HCT116 (cell line): Measurements from ENCODE around the gene OOSP1. TPM values are rescaled to one million over a fixed set of nuclear protein-coding genes. Genes with fewer than 3 reads are reported as not detected.

Experiments
- ATAC-seq: fragments of 200-7000 bp; cut with Tn5 transposase; 2 replicates; pipeline ENCODE4 v1.9.1; 2020; ENCODE audit warnings: mild to moderate bottlenecking, moderate library complexity
- BruUV-seq: library from RNA; stranded (reverse); fragments of 400-500 nt; replicated peaks from 2 replicates; lab custom pipeline; 2021; lab: Mats Ljungman, UMichigan
- CTCF ChIA-PET: fragments of 300-600 bp; sonication (Branson Sonifier 250); formaldehyde crosslinking; loops from one replicate; lab custom pipeline; 2021; ENCODE audit warnings: antibody characterized with exemption; lab: Charles Lee
- POLR2A ChIA-PET: fragments of 300-600, 350-600 bp; sonication (Branson Sonifier 250); formaldehyde crosslinking; loops from one replicate; lab custom pipeline; 2021; ENCODE audit warnings: antibody characterized with exemption; lab: Charles Lee
- RAD21 ChIA-PET, 2 experiments: fragments of 300-600 bp; sonication (Branson Sonifier 250); formaldehyde crosslinking; loops; one replicate each; lab custom pipeline; 2023; ENCODE audit warnings: low total read pairs in 2 of 2; ENCODE audit not compliant: uncharacterized antibody in 2 of 2, unreplicated experiment in 2 of 2, low non-redundant PET in 1 of 2; lab: Charles Lee
- DNase-seq: peaks from one replicate; pipeline ENCODE4 v3.0.0-alpha.2; 2010; ENCODE audit warnings: low read depth, low spot score
- H2AFZ ChIP-seq: fragments of 200-600 bp; shearing (Covaris generic), sonication (generic); 2 replicates; pipeline ENCODE4 v1.6.1; 2017; ENCODE audit warnings: low read depth, mixed run types, mixed read lengths, antibody characterized with exemption, low read length; ENCODE audit not compliant: poor library complexity, severe bottlenecking
- H3K27ac ChIP-seq: 2 replicates; pipeline ENCODE4 v1.5.1; 2012; ENCODE audit warnings: low read depth, low read length
- H3K27me3 ChIP-seq: fragments of 200-600 bp; sonication (generic); 2 replicates; pipeline ENCODE4 v1.6.1; 2016; ENCODE audit warnings: mixed run types, low read length, mixed read lengths; ENCODE audit not compliant: insufficient read depth
- H3K36me3 ChIP-seq, 2 experiments: fragments of 200-500 bp in 1 of 2; fragments of 200-600 bp in 1 of 2; sonication (Bioruptor generic) in 1 of 2; sonication (generic) in 1 of 2; 2 replicates each; pipeline versions ENCODE4 v1.5.1 to v1.6.1; 2014 to 2016; ENCODE audit warnings: low read length in 2 of 2, inconsistent platforms in 1 of 2, mixed read lengths in 1 of 2, mixed run types in 1 of 2; ENCODE audit not compliant: insufficient read depth in 2 of 2, control insufficient read depth in 1 of 2
- H3K4me1 ChIP-seq, 2 experiments: fragments of 200-600 bp in 1 of 2; sonication (generic) in 1 of 2; 2 replicates each; pipeline versions ENCODE4 v1.5.1 to v1.6.1; 2012 to 2017; ENCODE audit warnings: low read length in 2 of 2, inconsistent platforms in 1 of 2, mild to moderate bottlenecking in 1 of 2, mixed read lengths in 1 of 2, mixed run types in 1 of 2, moderate library complexity in 1 of 2; ENCODE audit not compliant: insufficient read depth in 2 of 2, control insufficient read depth in 1 of 2
- H3K4me2 ChIP-seq: fragments of 200-600 bp; sonication (generic); 2 replicates; pipeline ENCODE4 v1.6.1; 2017; ENCODE audit warnings: mixed run types, low read length, mixed read lengths
- H3K4me3 ChIP-seq, 2 experiments: fragments of 200-600 bp in 1 of 2; sonication (generic) in 1 of 2; replicated peaks in 1 of 2; 2 replicates each; pipeline ENCODE4 v1.5.1; 2011 to 2016; ENCODE audit warnings: low read length in 2 of 2, control low read depth in 1 of 2, low read depth in 1 of 2, mild to moderate bottlenecking in 1 of 2, mixed read lengths in 1 of 2, mixed run types in 1 of 2
- H3K79me2 ChIP-seq: fragments of 200-600 bp; sonication (generic); 2 replicates; pipeline ENCODE4 v1.6.1; 2017; ENCODE audit warnings: mild to moderate bottlenecking, mixed run types, low read length, moderate library complexity, mixed read lengths; ENCODE audit not compliant: insufficient read depth
- H3K9ac ChIP-seq: fragments of 200-600 bp; sonication (generic); 2 replicates; pipeline ENCODE4 v1.6.1; 2016; ENCODE audit warnings: low read length, mixed read lengths
- H3K9me2 ChIP-seq: fragments of 200-600 bp; sonication (generic), shearing (Covaris generic); 2 replicates; pipeline ENCODE4 v1.6.1; 2017; ENCODE audit warnings: mixed run types, mild to moderate bottlenecking, moderate library complexity; ENCODE audit not compliant: insufficient read depth
- H3K9me3 ChIP-seq, 2 experiments: fragments of 200-500 bp in 1 of 2; fragments of 200-600 bp in 1 of 2; sonication (Bioruptor generic) in 1 of 2; sonication (generic) in 1 of 2; 2 replicates each; pipeline ENCODE4 v1.6.1; 2014 to 2017; ENCODE audit warnings: low read length in 2 of 2, mixed read lengths in 2 of 2, inconsistent platforms in 1 of 2, low read depth in 1 of 2, mild to moderate bottlenecking in 1 of 2, mixed run types in 1 of 2, moderate library complexity in 1 of 2; ENCODE audit not compliant: control insufficient read depth in 1 of 2, insufficient read depth in 1 of 2
- H4K20me1 ChIP-seq: fragments of 200-600 bp; sonication (generic), shearing (Covaris generic); 2 replicates; pipeline ENCODE4 v1.6.1; 2017; ENCODE audit warnings: mixed run types, mild to moderate bottlenecking, moderate library complexity; ENCODE audit not compliant: insufficient read depth
- CEBPB ChIP-seq: IDR thresholded peaks from 2 replicates; pipeline ENCODE4 v1.6.1; 2012; ENCODE audit warnings: low read depth
- EGR1 ChIP-seq: IDR thresholded peaks from 2 replicates; pipeline ENCODE4 v1.6.1; 2012; ENCODE audit warnings: low read depth
- ELF1 ChIP-seq: IDR thresholded peaks from 2 replicates; pipeline ENCODE4 v1.6.1; 2012; ENCODE audit warnings: low read depth, borderline replicate concordance
- EZH2 ChIP-seq: fragments of 200-600 bp; sonication (generic); IDR thresholded peaks from 2 replicates; pipeline ENCODE4 v1.6.1; 2017; ENCODE audit warnings: antibody characterized with exemption, mixed run types
- EZH2phosphoT487 ChIP-seq: fragments of 200-600 bp; IDR thresholded peaks from 2 replicates; pipeline ENCODE4 v1.6.1; 2018; ENCODE audit warnings: antibody characterized with exemption, borderline replicate concordance
- FOSL1 ChIP-seq: IDR thresholded peaks from 2 replicates; pipeline ENCODE4 v1.6.1; 2012; ENCODE audit warnings: low read depth
- JUND ChIP-seq: IDR thresholded peaks from 2 replicates; pipeline ENCODE4 v1.6.1; 2012
- POLR2A ChIP-seq: IDR thresholded peaks from 2 replicates; pipeline ENCODE4 v1.7.0; 2011; ENCODE audit warnings: borderline replicate concordance; ENCODE audit not compliant: insufficient read depth, insufficient read length; ENCODE audit errors: extremely low read depth
- RAD21 ChIP-seq: IDR thresholded peaks from 2 replicates; pipeline ENCODE4 v1.6.1; 2012; ENCODE audit warnings: low read depth, mild to moderate bottlenecking
- SIN3A ChIP-seq: IDR thresholded peaks from 2 replicates; pipeline ENCODE4 v1.6.1; 2012; ENCODE audit warnings: low read depth
- SP1 ChIP-seq: IDR thresholded peaks from 2 replicates; pipeline ENCODE4 v1.6.1; 2012; ENCODE audit warnings: low read depth
- TCF7L2 ChIP-seq: IDR thresholded peaks from 2 replicates; pipeline ENCODE4 v1.7.0; 2011; ENCODE audit warnings: borderline replicate concordance, inconsistent platforms; ENCODE audit not compliant: insufficient read depth, insufficient read length; ENCODE audit errors: extremely low read depth
- YY1 ChIP-seq: IDR thresholded peaks from 2 replicates; pipeline ENCODE4 v1.6.1; 2011; ENCODE audit warnings: low read length, low read depth, moderate library complexity, mild to moderate bottlenecking; ENCODE audit not compliant: insufficient replicate concordance; ENCODE audit errors: extremely low read depth
- ZBTB33 ChIP-seq: IDR thresholded peaks from 2 replicates; pipeline ENCODE4 v1.6.1; 2011; ENCODE audit warnings: mild to moderate bottlenecking, low read length, moderate library complexity; ENCODE audit not compliant: insufficient replicate concordance; ENCODE audit errors: extremely low read depth
- ZFX ChIP-seq: fragments of 450-650 bp; IDR thresholded peaks from 2 replicates; pipeline ENCODE4 v1.6.1; 2017
- ZNF274 ChIP-seq: fragments of 200-500 bp; sonication (Bioruptor generic); IDR thresholded peaks from 2 replicates; pipeline ENCODE4 v1.6.1; 2014; ENCODE audit warnings: mild to moderate bottlenecking, low read depth, low read length, inconsistent platforms
- intact Hi-C: fragments of 100-400 bp; cut with micrococcal nuclease; formaldehyde crosslinking; loops from 2 replicates; pipeline ENCODE4 v1.10.0; 2022
- total RNA-seq: library from RNA; stranded (reverse); gene quantifications from one replicate; pipeline ENCODE4 v1.2.1, GENCODE V29; 2021; ENCODE audit not compliant: unreplicated experiment
- TF ChIP-seq, protein P1 (sequence below): IDR thresholded peaks from 2 replicates; pipeline ENCODE4 v1.6.1; 2012

OOSP1 gene
- total RNA-seq, 1 experiment from 2014 or later = not detected

DNA sequence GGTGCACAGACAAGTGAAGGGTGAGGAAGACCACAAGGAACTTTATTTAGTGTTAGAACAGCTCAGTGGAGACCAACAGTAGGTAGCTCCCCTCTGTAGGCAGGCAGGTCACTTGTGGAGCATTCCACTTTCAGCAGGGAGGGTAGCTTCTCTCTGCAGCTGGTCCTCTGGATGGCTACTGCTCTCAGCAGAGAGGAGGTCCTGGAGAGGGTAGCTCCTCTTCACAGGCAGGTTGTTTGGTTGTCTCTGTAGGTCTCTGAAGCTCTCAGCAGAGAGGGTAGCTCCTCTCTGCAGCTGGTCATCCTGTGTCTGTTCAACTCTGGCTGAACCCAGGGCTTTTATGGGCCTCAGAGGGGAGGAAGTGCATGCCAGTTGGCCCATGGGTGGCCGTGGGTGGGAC, 6.5 kb upstream of the OOSP1 start:
- CTCF ChIA-PET = interaction anchor here (0.9 kb wide), 1 partner anchor 13 kb away, joined by 3 read pairs; no protein-coding TSS in a partner anchor
- POLR2A ChIA-PET = no interaction called here
- H3K9me3 ChIP-seq = peaks cover 0 to 9% of the 10 kb centered on the region in 2 experiments; a peak in 2 of 4 replicates
- no peak overlapping the region for H2AFZ ChIP-seq
- no TSS peak for BruUV-seq
- no peaks in the 10 kb centered on the region for H3K79me2 ChIP-seq
- H3K36me3 ChIP-seq = no peaks in the 10 kb centered on the region
- no peak for DNase-seq
- TF ChIP-seq EZH2phosphoT487 (no peak), SP1 (no peak), YY1 (no peak), EGR1 (no peak), CEBPB (no peak)
- TF ChIP-seq, protein P1, sequence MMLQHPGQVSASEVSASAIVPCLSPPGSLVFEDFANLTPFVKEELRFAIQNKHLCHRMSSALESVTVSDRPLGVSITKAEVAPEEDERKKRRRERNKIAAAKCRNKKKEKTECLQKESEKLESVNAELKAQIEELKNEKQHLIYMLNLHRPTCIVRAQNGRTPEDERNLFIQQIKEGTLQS = no peak
- no peaks in the 10 kb centered on the region for H3K4me1 ChIP-seq
- RAD21 ChIA-PET = no interaction called here
- H3K9me2 ChIP-seq = no peaks in the 10 kb centered on the region
- H3K27ac ChIP-seq = no peak overlapping the region
- no peak overlapping the region for H3K4me2 ChIP-seq
- ATAC-seq = no peak
- intact Hi-C loops = no loop called here
- H4K20me1 ChIP-seq = no peaks in the 10 kb centered on the region
- H3K4me3 ChIP-seq = no peak overlapping the region
- H3K9ac ChIP-seq = no peak overlapping the region
- H3K27me3 ChIP-seq = no peaks in the 10 kb centered on the region

DNA sequence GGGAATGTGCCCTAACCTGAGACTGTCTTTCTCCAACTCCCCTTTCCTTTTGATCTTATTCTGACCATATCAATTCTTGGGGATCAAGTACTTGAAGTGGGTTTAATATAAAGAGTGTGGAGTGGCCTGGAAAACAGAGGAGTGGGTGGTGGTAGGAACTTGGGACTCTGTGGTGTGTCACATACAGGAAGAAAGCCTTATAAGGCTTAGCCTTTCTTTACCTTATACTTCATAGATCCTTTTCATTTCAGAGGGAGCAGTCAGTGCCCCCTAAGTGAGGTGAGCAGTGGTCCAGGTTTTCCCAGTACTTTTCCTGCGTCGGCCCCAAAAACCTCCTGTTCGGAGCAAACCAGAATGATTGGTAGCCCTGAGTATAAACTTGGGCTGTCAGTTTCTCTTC, 486 bp downstream of the OOSP1 start:
- intact Hi-C loops = no loop called here
- Histone ChIP-seq H3K9me3 (no peaks in the 10 kb centered on the region), H3K4me1 (no peaks in the 10 kb centered on the region), H3K9ac (no peak overlapping the region), H3K4me2 (no peak overlapping the region), H3K36me3 (no peaks in the 10 kb centered on the region), H3K79me2 (no peaks in the 10 kb centered on the region), H3K9me2 (no peaks in the 10 kb centered on the region), H3K4me3 (no peak overlapping the region), H3K27me3 (no peaks in the 10 kb centered on the region), H3K27ac (no peak overlapping the region), H4K20me1 (no peaks in the 10 kb centered on the region), H2AFZ (no peak overlapping the region)
- CTCF ChIA-PET = no interaction called here
- BruUV-seq = no TSS peak
- RAD21 ChIA-PET = no interaction called here
- ATAC-seq = no peak
- POLR2A ChIA-PET = no interaction called here
- no peak for DNase-seq
- TF ChIP-seq SIN3A (no peak), EZH2 (no peak), ELF1 (no peak), RAD21 (no peak), EZH2phosphoT487 (no peak), CEBPB (no peak), POLR2A (no peak), JUND (no peak), SP1 (no peak), ZFX (no peak), TCF7L2 (no peak), ZNF274 (no peak), ZBTB33 (no peak), FOSL1 (no peak), EGR1 (no peak)
- TF ChIP-seq, protein P1 = no peak
